Spinal cord (tissue), 10 donors: ENCODE results near the gene CTNNA3. TPM values are rescaled to one million over a fixed set of nuclear protein-coding genes. Genes with fewer than 3 reads are reported as not detected.

Source experiments
- DNase-seq, 6 donors: peaks; one replicate each; pipeline versions ENCODE4 v3.0.0 to v3.0.0-alpha.2; 2013 to 2015; ENCODE audit warnings: low spot score in 6 of 6, low read depth in 4 of 6
- H3K27ac ChIP-seq: one replicate; pipeline ENCODE4 v1.5.1; 2013; ENCODE audit warnings: low read depth, low read length, control low read depth
- H3K27me3 ChIP-seq: one replicate; pipeline ENCODE4 v1.6.1; 2013; ENCODE audit warnings: low read length; ENCODE audit not compliant: control insufficient read depth, insufficient read depth
- H3K36me3 ChIP-seq: one replicate; pipeline ENCODE4 v1.6.1; 2013; ENCODE audit warnings: low read length; ENCODE audit not compliant: control insufficient read depth, insufficient read depth
- H3K4me1 ChIP-seq: one replicate; pipeline ENCODE4 v1.6.1; 2013; ENCODE audit warnings: low read length; ENCODE audit not compliant: control insufficient read depth, insufficient read depth
- H3K4me3 ChIP-seq: one replicate; pipeline ENCODE4 v1.5.1; 2013; ENCODE audit warnings: low read depth, low read length, control low read depth
- H3K9me3 ChIP-seq: one replicate; pipeline ENCODE4 v1.6.1; 2013; ENCODE audit warnings: low read length; ENCODE audit not compliant: control insufficient read depth, insufficient read depth
- WGBS: methylation state at CpG from one replicate; pipeline ENCODE4 v1.1.5; 2013; ENCODE audit warnings: missing lambda C conversion rate; ENCODE audit not compliant: insufficient coverage; 5-methylcytosine and 5-hydroxymethylcytosine counted together
- polyA plus RNA-seq, 2 donors: library from polyadenylated mRNA; unstranded; fragments of 120-200 nt; gene quantifications; one replicate each; pipeline ENCODE4 v1.2.1, GENCODE V29; 2013; ENCODE audit not compliant: insufficient read length in 2 of 2
- total RNA-seq, 2 donors: library from RNA; depleted of rRNA in 1 of 2; stranded (reverse); fragments of 120-200 nt in 1 of 2; fragments of >200 nt in 1 of 2; gene quantifications; one replicate each; pipeline versions ENCODE4 v1.2.3 to v1.2.4, GENCODE V29; 2013 to 2014
- donor health status: healthy.

CTNNA3 gene
- total and polyA plus RNA-seq, 4 donors = 15.3 to 63.5 (median 41.0) TPM

DNA sequence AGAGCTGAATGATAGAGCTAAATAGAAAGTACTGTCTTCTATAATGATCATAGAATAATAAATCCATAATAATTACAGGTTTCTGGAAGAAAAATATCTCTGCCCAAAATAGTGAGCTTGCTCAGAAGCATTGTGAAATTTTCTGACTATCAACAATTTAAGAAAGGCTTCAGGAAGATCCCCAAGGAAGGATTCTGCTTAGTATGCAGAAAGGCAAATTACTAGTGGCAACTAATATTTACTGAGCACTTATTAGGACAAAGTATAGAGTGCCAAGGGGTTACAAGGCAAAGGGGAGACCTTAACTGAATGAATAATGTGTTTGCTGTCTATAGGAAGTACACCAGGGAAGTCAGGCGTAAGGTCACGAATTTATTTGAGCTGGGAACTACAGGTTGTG lies 928.3 kb downstream of the CTNNA3 start:
- no peak for DNase-seq
- Histone ChIP-seq H3K27ac (no peak overlapping the region), H3K4me1 (no peaks in the 10 kb centered on the region), H3K9me3 (no peaks in the 10 kb centered on the region), H3K36me3 (no peaks in the 10 kb centered on the region), H3K4me3 (no peak overlapping the region), H3K27me3 (no peaks in the 10 kb centered on the region)
- no CpG with 5 or more reads among the region's 2 CpGs for WGBS

DNA sequence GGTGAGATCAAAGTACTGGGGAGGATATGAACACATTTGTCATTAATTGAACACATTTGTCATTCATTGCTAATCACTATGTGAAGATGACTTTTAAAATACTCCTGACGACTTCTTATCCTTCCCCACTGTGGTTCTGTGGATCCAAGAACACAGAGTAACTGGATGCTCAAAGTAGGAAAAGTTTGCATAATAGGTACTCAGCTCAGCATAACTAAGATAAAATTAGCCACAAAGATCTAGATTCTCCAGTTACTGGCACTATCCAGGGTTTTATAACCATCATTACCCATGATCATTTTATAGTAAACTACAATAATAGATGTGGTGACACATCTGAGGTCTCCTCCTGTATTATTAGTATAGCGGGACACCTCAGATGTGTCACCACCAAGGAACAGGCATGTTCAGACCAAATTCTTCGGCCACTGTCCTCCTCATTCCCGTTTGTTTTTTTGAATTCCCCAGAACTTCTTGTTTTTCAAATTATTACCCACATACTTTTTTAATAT lies 933.7 kb downstream of the CTNNA3 start:
- no CpG with 5 or more reads among the region's 4 CpGs for WGBS
- H3K9me3 ChIP-seq = no peaks in the 10 kb centered on the region
- no peaks in the 10 kb centered on the region for H3K4me1 ChIP-seq
- no peaks in the 10 kb centered on the region for H3K27me3 ChIP-seq
- no peak overlapping the region for H3K4me3 ChIP-seq
- no peak overlapping the region for H3K27ac ChIP-seq
- H3K36me3 ChIP-seq = no peaks in the 10 kb centered on the region
- no peak for DNase-seq

DNA sequence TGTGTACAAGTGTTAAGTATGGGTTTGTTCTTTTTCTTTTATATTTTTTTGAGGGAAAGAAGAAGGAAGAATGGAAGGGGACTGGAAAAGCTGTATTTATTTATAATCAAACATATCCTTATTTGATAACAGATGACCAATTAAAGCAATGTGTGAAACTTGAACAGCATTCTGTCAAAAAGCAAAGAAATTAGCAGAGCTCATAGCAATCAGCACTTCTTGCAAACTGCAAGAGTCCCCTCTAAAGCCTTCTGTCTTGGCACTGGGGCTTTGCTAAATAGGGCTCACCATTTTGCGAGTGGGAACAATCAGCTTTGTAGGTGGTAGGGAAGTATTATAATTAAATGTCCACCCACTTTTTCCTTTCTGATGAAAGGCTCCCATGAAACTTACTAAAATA lies 935.1 kb downstream of the CTNNA3 start:
- H3K4me3 ChIP-seq = no peak overlapping the region
- H3K9me3 ChIP-seq = no peaks in the 10 kb centered on the region
- no peaks in the 10 kb centered on the region for H3K27me3 ChIP-seq
- no peak overlapping the region for H3K27ac ChIP-seq
- DNase-seq = peak in 1 of 6 donors; percentile 46
- no peaks in the 10 kb centered on the region for H3K4me1 ChIP-seq
- WGBS = no CpG with 5 or more reads among the region's 1 CpG
- H3K36me3 ChIP-seq = no peaks in the 10 kb centered on the region

DNA sequence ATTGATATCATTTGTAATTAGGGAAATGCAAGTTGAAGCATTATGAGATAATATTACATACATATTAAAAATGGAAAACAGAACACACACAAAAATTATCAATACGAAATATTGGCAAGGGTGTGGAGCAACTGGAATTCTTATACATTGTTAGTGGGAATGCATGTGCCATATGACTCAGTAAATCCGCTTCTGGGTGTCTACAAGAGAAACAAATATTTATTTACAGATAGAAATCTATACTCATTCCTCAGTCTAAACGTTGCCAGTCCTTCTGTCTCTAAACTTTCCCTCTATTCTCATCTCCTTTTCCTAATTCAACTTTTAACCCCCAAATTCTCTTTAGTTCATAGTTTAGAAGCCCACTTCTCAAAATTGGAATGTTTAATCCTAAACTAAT lies 940.5 kb downstream of the CTNNA3 start:
- Histone ChIP-seq H3K27me3 (no peaks in the 10 kb centered on the region), H3K4me1 (no peaks in the 10 kb centered on the region)
- WGBS = 75% methylated on average over 1 of the region's 3 CpGs

DNA sequence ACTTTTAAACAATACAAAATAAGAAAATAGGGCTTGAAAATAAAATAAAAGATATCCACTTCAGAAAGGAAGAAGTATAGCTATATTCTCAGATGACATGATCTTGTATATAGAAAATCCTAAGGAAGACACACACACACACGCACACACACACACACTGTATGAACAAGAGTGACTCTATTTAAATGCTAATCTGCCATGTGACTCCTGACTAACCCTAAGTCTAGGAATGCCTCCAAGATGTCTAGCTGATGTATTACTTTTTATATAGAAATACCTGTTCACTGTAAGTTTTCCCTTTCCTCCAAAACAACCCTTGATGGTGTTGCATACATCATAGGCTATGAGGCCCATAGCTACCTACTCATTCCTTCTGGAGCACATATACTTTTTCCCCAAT lies 943.3 kb downstream of the CTNNA3 start:
- Histone ChIP-seq H3K36me3 (no peaks in the 10 kb centered on the region), H3K27ac (no peak overlapping the region), H3K9me3 (no peaks in the 10 kb centered on the region), H3K27me3 (no peaks in the 10 kb centered on the region), H3K4me3 (no peak overlapping the region), H3K4me1 (no peaks in the 10 kb centered on the region)
- WGBS = no CpG with 5 or more reads among the region's 1 CpG
- no peak for DNase-seq

More for the DNA sequence above, 940.5 kb downstream of the CTNNA3 start:
- no peak overlapping the region for H3K27ac ChIP-seq
- no peaks in the 10 kb centered on the region for H3K9me3 ChIP-seq
- no peak for DNase-seq
- H3K4me3 ChIP-seq = no peak overlapping the region
- H3K36me3 ChIP-seq = no peaks in the 10 kb centered on the region

DNA sequence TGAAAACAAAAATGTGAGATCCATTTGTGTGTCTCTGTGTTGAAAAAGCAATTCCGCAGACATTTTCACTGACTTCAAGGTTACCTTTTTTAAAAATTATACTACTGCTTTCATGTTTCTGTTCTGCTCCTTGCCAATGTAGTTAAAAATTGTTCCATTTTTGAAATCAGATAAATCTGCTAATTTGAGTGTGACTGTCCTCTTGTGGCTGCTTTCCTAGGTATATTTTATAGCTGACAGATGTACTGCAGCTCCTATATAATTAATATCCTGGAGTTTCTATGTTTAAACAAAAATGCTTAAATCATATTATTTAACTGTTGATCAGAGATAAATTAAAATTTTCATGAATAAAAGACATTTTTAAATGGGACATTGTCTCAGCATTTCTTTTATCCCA lies 947.8 kb downstream of the CTNNA3 start:
- no peak overlapping the region for H3K4me3 ChIP-seq
- no peaks in the 10 kb centered on the region for H3K36me3 ChIP-seq

DNA sequence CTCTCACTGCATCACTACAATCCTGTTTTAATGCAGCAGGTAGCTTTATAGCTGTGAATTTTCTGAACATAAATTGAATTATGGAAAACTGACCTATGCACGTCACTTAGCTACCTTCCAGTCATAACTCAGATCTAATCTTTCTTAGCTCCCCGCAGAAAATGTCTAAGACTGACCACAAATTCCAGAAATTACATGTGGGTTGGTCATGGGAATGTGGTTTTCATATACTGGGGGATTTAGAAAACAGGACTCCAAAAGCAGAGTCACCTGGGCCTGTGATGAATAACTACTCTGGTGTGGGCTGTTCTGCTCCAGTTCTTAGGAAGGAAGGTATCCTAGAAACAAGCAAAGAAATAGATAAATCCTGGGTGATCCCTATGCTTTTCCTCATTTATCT lies 948.5 kb downstream of the CTNNA3 start:
- Histone ChIP-seq H3K36me3 (no peaks in the 10 kb centered on the region), H3K9me3 (peaks cover 2% of the 10 kb centered on the region), H3K4me1 (no peaks in the 10 kb centered on the region), H3K27ac (no peak overlapping the region), H3K4me3 (no peak overlapping the region), H3K27me3 (no peaks in the 10 kb centered on the region)
- DNase-seq = peak in 1 of 6 donors; percentile 14
- no CpG with 5 or more reads among the region's 2 CpGs for WGBS

More for the DNA sequence above, 947.8 kb downstream of the CTNNA3 start:
- Histone ChIP-seq H3K27ac (no peak overlapping the region), H3K9me3 (peaks cover 1% of the 10 kb centered on the region), H3K4me1 (no peaks in the 10 kb centered on the region), H3K27me3 (no peaks in the 10 kb centered on the region)
- peak in 1 of 6 donors; percentile 7 for DNase-seq
- WGBS = no CpG with 5 or more reads among the region's 1 CpG

DNA sequence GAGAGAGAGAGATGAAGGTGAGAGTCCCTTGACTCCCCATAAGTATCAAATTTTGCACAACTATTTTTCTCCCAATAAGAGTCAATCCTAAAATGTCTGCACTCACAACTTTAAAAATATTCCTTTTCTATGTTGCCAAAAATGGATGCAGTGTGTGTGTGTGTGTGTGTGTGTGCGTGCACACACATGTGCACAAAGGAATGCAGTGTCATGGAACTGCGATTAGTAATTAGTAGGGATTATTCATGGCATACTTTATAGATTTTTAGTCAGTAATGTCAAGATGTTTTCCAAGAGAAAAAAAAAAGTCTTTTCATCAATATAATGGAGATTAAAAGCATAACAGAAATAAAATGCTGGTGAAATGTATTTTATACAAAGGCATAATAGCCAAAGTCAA lies 949.3 kb downstream of the CTNNA3 start:
- Histone ChIP-seq H3K4me1 (no peaks in the 10 kb centered on the region), H3K4me3 (no peak overlapping the region), H3K36me3 (no peaks in the 10 kb centered on the region), H3K9me3 (peaks cover 2% of the 10 kb centered on the region), H3K27ac (no peak overlapping the region), H3K27me3 (no peaks in the 10 kb centered on the region)
- DNase-seq = no peak
- WGBS = no CpG with 5 or more reads among the region's 2 CpGs

DNA sequence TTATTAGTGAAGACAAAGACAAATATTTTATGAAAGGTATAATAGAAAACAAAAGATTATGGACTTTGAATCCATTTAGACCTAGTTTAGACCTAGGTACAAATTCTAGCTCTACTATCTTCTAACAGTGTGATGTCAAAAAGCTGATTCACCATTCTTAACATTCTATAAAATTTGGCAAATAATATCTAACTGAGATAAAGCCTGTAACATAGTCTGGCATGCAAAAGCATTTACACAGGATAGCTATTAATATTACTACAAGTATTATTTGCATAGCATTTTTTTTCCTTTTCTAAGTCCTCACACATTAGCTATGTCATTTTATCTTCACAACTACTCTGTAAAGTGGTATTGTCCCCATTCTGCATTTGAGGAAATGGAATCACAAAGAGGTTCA lies 949.7 kb downstream of the CTNNA3 start:
- H3K4me1 ChIP-seq = no peaks in the 10 kb centered on the region
- no peak overlapping the region for H3K27ac ChIP-seq

DNA sequence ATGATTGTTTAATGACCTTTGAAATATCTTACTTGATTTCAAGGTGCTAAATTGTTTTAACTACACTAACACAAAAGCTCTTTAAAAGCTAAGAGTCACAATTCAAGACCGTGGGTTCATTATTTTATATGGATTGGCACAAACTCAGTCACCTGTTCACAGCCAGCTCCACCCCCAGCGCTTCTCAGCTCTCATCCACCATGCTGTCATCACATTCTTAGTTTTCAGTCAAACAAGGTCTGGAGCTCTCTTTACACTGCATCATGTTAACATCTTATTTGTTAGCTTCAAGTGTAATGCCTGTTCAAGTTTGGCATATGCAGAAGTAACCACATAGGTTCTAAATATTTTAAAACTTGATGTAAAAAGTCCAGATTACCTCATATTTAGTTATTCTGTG lies 951.1 kb downstream of the CTNNA3 start:
- Histone ChIP-seq H3K27ac (no peak overlapping the region), H3K36me3 (no peaks in the 10 kb centered on the region), H3K4me1 (no peaks in the 10 kb centered on the region), H3K27me3 (no peaks in the 10 kb centered on the region), H3K9me3 (peaks cover 2% of the 10 kb centered on the region), H3K4me3 (no peak overlapping the region)
- peak in 1 of 6 donors; percentile 77 for DNase-seq
- WGBS = no CpG with 5 or more reads among the region's 2 CpGs

More for the DNA sequence above, 949.7 kb downstream of the CTNNA3 start:
- H3K27me3 ChIP-seq = no peaks in the 10 kb centered on the region
- H3K9me3 ChIP-seq = peaks cover 2% of the 10 kb centered on the region
- DNase-seq = no peak
- no peaks in the 10 kb centered on the region for H3K36me3 ChIP-seq
- H3K4me3 ChIP-seq = no peak overlapping the region
